ENCODE data around the gene MT1X. TPM values are rescaled to one million over a fixed set of nuclear protein-coding genes. Genes with fewer than 3 reads are reported as not detected.

MT1X gene
- total and polyA plus RNA-seq, 2 of the 13 experiments (the other 11 are each of a cell fraction or from before 2014, with no cell fraction given): 19.7 to 288 TPM

GRCh38 chr16:56634715-56635440 is 47.4 kb upstream of the MT1X start (continued):
- no peak for TF ChIP-seq ZNF451 (CRISPR knock-in tag; IDR thresholded peaks at IDR 0.05)
- TF ChIP-seq HHEX (CRISPR knock-in tag; IDR thresholded peaks at IDR 0.05): no peak
- no peak for TF ChIP-seq ZNF296 (CRISPR knock-in tag; conservative IDR thresholded peaks at IDR 0.05)
- no peak for TF ChIP-seq RBM39 (IDR thresholded peaks at IDR 0.05; ENCODE audit: low read depth, low read length, poor library complexity, severe bottlenecking)
- TF ChIP-seq CREB1 (IDR thresholded peaks at IDR 0.05): no peak
- TF ChIP-seq CREB1 (CRISPR knock-in tag; IDR thresholded peaks at IDR 0.05): no peak
- TF ChIP-seq ARHGAP35 (CRISPR knock-in tag; IDR thresholded peaks at IDR 0.05; ENCODE audit: borderline replicate concordance): no peak

- no peak overlapping the region for H3K4me3 ChIP-seq (replicated peaks in 1 of 3; ENCODE audit: insufficient read depth in 1 of 3, low read depth in 2 of 3, low read length in 3 of 3)
- TF ChIP-seq KDM4B (CRISPR knock-in tag; IDR thresholded peaks at IDR 0.05) (no peak), PHF20 (CRISPR knock-in tag; IDR thresholded peaks at IDR 0.05) (no peak), KLF9 (CRISPR knock-in tag; IDR thresholded peaks at IDR 0.05; ENCODE audit: low read depth) (no peak), MZF1 (CRISPR knock-in tag; IDR thresholded peaks at IDR 0.05; ENCODE audit: borderline replicate concordance) (no peak), DMTF1 (CRISPR knock-in tag; IDR thresholded peaks at IDR 0.05) (no peak), RFX3 (CRISPR knock-in tag; IDR thresholded peaks at IDR 0.05) (no peak), SP4 (CRISPR knock-in tag; IDR thresholded peaks at IDR 0.05) (no peak), HNF4G (IDR thresholded peaks at IDR 0.05; ENCODE audit: borderline replicate concordance, low read depth, low read length) (no peak), HNF4G (CRISPR knock-in tag; IDR thresholded peaks at IDR 0.05; ENCODE audit: borderline replicate concordance, low read depth) (no peak), ZNF280D (CRISPR knock-in tag; IDR thresholded peaks at IDR 0.05) (no peak)
- H3K36me3 ChIP-seq (replicated peaks in 1 of 2; ENCODE audit: control insufficient read depth in 1 of 2, insufficient read depth in 2 of 2, low read length in 2 of 2): no peaks in the 10 kb centered on the region
- H3K9ac ChIP-seq (ENCODE audit: insufficient read depth, low read depth, low read length): no peak overlapping the region
- H3K27ac ChIP-seq (ENCODE audit: extremely low read length, insufficient read depth, low read length): no peak overlapping the region
- POLR2A ChIA-PET: no interaction called here
- intact Hi-C loops (cut with micrococcal nuclease; ENCODE audit: unreplicated experiment): no loop called here
- no peak overlapping the region for H2AFZ ChIP-seq (ENCODE audit: low read length)
- BruUV-seq (replicated peaks): no TSS peak
- in situ Hi-C loops (cut with HindIII; ENCODE audit: extremely low pct_ligation_motif_present, low pct_unique_long_range_greater_than_20kb): no loop called here
- CTCF ChIA-PET (ENCODE audit: low intra/inter-chr PET ratio, low total read pairs): no interaction called here
- no peaks in the 10 kb centered on the region for H3K9me3 ChIP-seq (ENCODE audit: low read length)
- H3K4me2 ChIP-seq (ENCODE audit: low read depth, low read length): no peak overlapping the region
- peaks cover 10 to 85% of the 10 kb centered on the region in 2 experiments; a peak in 4 of 5 replicates for H3K27me3 ChIP-seq (ENCODE audit: control insufficient read depth in 1 of 2, insufficient read depth in 2 of 2, low read length in 2 of 2)
- no peaks in the 10 kb centered on the region for H4K20me1 ChIP-seq (ENCODE audit: insufficient read depth, low read length)
- peaks cover 33% of the 10 kb centered on the region for H3K4me1 ChIP-seq (ENCODE audit: insufficient read depth, low read length)
- DNase-seq (ENCODE audit: low spot score) (no peak), ATAC-seq (no peak), FAIRE-seq (no peak)
- H3K79me2 ChIP-seq (ENCODE audit: insufficient read depth, low read length): no peaks in the 10 kb centered on the region
- WGBS (ENCODE audit: low lambda C conversion rate): 77% methylated on average over 32 of the region's 40 CpGs
Observed at GRCh38 chr16:56635441-56635967, 46.8 kb upstream of the MT1X start.

All from HepG2 (cell line).